ENCODE results near the gene SLC16A10. TPM values are rescaled to one million over a fixed set of nuclear protein-coding genes. Genes with fewer than 3 reads are reported as not detected.
"Not testable (repeated sequence)": the region's sequence is repeated elsewhere in the genome, so short reads cannot be mapped to it uniquely, and the experiment has no call there.

The SLC16A10 gene
- total RNA-seq, 1 donor from 2014 or later = 1.0 TPM

DNA sequence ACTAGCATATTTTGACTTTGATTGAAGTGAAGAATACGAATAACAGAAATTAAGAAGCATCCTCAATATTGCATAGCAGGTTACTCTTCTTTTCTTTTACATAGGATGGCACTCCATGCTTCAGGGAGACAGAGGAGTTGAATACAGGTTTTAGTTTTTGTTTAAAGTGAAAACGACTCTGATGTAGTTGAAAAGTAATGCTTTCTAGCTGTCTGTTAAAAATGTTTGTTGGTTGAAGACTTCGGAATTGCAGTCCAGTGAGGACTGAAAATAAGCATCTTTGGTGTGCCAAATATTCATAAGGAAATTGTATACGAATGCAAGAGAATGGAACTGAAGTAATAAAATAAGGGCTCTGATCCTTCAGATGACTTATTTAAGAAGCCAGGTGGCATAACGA is 618 bp upstream of the SLC16A10 start:
- intact Hi-C loops (cut with micrococcal nuclease) = loop anchor here (2.0 to 5.0 kb wide), 6 partner anchors 106 to 1394 kb away; partner anchors contain the start of genes AK9, CDC40, FAM229B and FIG4

DNA sequence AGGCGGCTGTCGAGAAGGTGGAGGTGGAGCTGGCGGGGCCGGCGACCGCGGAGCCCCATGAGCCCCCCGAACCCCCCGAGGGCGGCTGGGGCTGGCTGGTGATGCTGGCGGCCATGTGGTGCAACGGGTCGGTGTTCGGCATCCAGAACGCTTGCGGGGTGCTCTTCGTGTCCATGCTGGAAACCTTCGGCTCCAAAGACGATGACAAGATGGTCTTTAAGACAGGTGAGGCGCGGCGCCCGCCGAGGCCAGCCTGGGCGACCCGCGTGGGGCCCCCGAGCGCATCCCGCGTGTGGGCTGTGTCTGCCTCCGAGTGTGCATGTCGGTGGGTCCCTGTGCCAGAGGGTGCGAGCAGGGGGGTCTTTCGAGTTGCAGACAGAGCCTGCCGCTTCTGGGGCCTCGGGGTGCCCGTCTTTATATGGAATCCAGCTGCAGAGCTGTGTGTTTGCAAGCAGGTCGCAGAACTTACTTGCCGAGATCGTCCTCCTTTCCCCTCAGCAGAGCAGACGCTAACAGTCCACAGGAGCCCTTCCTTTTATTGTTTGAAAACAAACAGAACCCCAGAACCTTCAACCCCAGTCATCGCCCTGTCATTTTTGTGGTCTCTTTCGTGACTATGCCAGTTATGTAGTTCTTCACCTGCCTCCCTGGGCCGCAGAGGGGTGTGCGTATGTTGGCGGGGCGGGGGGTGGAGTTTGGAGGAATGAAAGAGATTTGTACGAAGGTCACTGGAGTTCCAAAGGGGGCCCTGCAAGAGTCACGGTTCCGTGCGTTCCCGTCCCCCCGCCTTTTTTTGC is 766 bp downstream of the SLC16A10 start:
- intact Hi-C loops (cut with micrococcal nuclease) = loop anchor here (2.0 to 5.0 kb wide), 7 partner anchors 107 to 1396 kb away; partner anchors contain the start of genes AK9, CDC40, CDK19 and FAM229B

DNA sequence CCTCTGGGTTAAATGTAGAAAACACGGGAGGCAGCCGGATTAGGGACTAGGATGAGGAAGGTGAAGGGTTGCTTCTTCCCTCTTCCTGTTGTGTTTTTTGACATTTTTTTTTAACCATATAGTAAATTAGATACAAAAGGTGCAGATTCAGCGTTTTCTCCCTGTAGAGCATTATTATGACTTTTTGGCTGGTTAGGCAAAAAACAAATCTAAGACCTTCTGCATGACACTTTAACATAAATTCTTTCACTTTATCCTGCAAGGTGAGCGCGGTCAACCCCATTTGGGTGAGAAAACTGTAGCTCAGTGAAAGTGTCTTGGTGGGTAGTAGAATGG is 1.3 kb downstream of the SLC16A10 start:
- intact Hi-C loops (cut with micrococcal nuclease) = loop anchor here (2.0 to 5.0 kb wide), 5 partner anchors 274 to 1396 kb away; partner anchors contain the start of genes AK9, CDC40, CDK19 and FIG4

DNA sequence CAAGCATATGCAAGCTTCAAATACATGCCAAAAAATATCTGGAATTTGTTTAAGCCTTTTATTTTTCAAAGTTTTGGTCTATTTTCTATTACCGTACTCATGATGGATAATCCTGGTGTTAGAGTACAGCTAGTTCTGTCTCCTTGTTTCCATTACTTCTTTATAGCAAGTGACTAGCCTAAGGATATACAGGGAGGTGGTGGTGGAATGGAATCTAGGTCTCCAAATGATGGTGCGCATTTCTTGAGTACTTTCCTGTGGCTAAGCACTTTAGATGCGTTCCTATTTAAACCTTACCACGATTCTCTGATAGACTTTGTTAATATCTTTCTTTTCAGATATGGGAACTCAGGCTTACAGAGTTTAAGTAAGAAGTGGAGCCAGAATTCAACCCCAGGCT is 3.5 kb downstream of the SLC16A10 start:
- intact Hi-C loops (cut with micrococcal nuclease) = no loop called here

DNA sequence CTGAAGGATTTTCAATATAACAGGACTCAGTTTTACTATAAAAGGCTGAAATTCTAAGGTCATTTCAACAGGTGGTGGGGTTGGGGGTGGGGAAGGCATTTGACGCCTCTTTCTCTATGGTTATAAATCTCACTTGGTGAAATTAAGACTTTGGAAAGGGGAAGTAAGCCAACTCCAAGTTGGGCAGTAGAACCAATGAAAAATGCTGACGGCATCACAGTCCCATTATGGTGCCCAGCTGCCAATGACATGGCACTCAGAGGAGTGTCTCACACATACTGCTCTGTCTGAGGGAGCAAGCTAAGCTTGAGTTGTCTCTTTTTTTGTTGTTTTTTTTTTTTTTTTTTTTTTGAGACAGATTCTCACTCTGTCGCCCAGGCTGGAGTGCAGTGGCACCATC is 4.7 kb downstream of the SLC16A10 start:
- intact Hi-C loops (cut with micrococcal nuclease) = no loop called here

DNA sequence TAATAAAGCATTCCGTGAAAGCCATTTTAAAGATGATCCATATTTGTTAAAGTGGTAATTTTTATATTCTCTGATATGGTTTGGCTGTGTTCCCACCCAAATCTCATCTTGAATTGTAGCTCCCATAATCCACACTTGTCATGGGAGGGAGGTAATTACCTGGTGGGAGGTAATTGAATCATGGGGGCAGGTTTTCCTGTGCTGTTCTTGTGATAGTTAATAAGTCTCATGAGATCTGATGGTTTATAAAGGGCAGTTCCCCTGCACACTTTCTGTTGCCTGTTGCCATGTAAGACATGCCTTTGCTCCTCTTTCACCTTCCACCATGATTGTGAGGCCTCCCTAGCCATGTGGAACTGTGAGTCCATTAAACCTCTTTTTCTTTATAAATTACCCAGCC is 8.2 kb downstream of the SLC16A10 start:
- intact Hi-C loops (cut with micrococcal nuclease) = not testable (repeated sequence)

DNA sequence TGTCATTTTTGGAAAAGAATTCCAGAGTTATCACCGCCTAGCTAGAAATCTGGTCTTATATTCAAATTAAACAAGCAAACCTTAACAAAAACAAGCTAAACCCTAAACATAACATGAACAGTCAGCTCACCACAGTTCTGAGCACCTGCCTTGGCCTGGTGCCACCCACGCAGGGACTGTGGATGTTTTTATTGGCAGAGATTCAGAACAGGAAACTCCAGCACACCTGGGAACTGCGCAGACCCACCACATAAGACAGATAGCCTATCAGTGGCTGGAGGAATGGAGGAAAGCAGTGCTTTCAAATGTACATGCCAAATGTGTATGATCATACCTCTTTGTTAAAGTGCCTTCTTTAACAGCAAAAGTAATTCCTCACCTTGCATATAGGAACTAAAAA is 8.9 kb downstream of the SLC16A10 start:
- intact Hi-C loops (cut with micrococcal nuclease) = no loop called here

DNA sequence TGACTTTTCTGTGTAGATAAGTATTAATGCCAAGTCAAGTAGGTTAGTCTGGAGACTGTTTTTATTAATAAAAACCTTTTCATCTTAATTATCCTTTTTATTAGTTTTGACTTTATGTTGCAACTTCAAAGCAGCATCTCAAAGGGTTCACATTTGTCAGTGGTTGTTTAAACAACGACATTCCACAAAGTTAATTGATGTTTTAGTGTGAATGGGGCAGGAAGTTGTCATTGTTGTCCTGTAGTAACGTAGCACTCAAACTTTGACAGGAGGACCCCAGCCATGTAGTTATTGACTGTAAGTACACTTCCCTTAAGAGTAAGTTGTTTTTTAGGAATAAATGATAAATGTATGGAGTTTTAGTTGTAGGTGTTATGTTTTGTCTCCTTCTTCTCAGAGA is 11.3 kb downstream of the SLC16A10 start:
- intact Hi-C loops (cut with micrococcal nuclease) = no loop called here

DNA sequence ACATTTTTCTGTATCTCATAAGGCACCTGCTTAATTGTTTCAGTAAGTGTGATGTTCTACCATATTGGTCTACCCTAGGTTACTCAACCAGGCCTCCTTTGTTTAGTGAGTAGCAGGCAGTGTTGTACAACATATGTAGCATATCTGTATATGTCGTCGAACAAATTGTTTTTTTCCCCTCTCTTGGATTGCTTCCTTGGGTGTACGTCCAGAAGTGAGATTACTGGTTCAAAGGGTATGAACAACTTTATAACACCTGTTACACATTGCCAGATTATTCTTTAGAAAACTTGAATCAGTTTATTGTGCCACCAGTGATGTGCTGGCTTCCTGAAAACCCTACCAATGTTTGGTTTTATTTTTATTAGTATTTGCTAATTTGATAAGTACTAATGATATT is 14.7 kb downstream of the SLC16A10 start:
- intact Hi-C loops (cut with micrococcal nuclease) = no loop called here

DNA sequence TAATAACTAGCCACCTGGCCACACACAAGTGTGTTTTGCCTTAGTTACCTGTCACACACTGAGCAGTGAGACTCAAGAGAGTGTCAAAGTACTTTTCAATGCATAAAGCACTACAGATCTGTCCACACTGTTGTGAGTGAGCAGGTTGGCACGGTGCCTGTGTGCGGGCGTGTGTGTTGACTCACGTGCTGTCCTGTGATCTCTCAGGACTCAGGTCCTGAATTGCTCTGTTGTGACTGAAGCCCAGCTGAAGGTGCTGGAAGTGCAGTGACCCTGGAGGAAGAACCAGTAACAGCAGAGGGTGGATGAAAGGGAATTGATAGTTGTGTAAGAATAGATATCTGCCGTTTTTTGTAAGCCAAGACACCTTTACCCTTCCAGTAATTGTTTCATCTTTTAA is 18.3 kb downstream of the SLC16A10 start:
- intact Hi-C loops (cut with micrococcal nuclease) = no loop called here

DNA sequence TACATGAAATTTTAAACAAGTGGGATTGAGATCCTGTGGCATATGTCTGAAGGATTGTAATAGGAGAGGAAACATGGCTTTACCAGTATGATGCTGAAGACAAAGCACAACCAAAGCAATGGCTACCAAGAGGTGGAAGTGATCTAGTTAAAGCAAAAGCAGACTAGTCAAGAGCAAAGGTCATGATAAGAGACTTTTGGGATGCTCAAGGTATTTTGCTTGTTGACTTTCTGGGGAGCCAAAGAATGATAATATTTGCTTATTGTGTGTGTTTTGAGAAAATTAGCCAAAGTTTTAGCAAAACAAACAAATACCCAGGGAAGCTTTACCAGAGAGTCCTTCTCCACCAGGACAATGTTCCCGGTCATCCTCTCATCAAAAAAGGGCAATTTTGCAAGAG is 20.3 kb downstream of the SLC16A10 start:
- intact Hi-C loops (cut with micrococcal nuclease) = no loop called here

DNA sequence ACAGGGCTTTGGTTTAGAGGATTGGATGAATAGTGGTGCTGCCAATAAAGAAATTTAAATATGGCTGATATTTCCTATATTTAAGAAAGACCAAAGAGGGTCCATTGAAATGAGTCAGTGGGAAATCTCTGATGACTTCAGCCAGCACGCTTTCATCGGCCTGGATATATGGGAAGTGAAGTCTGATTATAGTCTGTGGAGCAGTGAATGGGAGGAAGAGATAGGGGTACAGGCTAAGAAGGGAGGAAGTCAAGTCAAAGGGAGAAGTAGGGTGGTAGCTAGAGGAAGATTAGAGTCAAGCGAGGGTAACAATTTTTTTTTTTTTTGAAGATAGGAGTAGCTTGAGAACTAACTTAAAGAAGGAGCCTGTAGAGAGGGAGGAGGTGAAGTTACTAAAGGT is 22.7 kb downstream of the SLC16A10 start:
- intact Hi-C loops (cut with micrococcal nuclease) = no loop called here

DNA sequence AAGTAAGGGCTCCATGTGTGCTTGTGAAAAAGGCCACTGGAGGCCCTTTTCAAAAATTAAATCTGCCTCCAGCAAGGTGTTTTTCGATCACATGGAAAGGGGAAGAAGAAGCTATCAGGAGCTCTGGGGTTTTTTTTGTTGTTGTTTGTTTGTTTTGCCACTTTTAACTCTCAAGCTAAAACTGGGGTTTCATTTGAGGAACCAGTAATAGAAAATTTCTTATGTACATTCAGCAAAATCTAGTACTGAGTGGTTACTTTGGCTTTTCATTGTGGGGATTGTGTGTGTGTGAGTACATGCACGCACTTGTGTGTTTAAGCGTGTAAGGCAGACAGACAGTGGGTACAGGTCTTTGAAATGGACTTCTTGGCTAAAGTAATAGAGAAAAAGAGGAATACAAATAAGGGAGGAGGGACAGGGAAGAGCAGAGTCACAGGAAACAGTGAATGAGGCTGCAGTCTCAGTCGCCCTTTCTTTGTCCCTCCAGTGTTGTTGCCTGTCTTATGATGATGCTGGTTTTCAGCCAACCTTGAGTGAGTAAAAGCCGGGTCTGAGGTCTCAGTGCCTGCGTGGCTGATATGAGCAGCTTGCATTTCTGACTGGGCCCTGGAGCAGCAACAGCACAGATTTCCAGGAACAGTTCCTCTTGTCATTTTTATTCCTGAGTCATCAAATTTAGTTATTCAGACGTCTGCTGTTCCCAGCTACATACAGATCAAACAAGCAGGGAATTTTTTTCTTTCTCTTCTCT is 26.2 kb downstream of the SLC16A10 start:
- intact Hi-C loops (cut with micrococcal nuclease) = no loop called here

DNA sequence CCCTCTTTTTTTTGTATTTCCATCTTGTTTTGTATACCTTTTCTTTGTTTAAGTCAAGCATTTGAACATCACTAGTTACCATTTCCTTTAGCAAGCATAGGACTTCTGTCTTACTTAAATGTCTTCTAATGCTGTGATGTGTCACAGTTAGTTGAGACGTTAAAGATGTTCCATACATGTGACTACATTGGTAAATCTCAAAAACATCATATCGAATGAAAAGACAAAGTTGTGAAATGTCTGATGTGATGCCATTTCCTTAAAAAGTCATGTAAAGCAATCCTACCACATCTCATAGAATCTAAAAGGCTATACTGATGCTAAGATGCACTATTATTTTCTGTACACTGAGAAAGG is 26.8 kb downstream of the SLC16A10 start:
- intact Hi-C loops (cut with micrococcal nuclease) = no loop called here

DNA sequence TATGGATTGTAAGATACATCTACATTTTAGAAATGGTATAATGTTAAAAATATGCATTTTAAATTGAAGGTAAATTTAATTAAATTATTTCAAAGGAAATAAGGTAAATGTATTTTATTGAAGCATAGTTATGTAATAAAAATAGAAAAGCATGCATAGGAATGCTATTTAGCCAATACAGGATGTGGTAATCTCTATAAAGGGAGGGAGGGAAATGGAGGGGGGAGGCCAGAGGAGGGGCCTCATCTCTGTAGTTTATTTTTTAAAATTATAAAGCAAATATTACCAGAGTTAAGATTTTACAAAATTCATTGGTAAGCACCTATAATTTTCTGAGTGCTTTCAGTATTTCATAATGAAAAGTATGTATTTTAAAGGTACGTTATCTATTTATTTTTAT is 27.2 kb downstream of the SLC16A10 start:
- intact Hi-C loops (cut with micrococcal nuclease) = no loop called here

DNA sequence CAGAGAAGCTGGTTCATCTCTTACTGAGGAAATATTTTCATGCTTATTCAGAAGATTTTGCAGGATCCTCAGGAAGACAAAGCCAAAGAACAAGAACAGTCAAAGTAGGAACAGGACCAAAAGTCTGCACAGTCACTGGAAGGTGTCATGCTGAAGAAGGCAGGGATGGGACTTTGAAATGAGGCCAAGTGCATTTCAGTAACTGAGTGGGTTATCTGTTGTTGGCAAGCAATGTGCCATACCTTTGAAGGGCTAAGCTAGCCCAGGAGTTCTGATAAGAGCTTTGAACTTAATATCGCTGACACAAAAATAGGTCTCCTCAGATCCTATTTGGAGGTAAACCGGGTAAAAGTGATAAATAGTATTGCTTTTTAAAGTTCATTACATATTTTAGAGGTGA is 31.5 kb downstream of the SLC16A10 start:
- intact Hi-C loops (cut with micrococcal nuclease) = no loop called here

DNA sequence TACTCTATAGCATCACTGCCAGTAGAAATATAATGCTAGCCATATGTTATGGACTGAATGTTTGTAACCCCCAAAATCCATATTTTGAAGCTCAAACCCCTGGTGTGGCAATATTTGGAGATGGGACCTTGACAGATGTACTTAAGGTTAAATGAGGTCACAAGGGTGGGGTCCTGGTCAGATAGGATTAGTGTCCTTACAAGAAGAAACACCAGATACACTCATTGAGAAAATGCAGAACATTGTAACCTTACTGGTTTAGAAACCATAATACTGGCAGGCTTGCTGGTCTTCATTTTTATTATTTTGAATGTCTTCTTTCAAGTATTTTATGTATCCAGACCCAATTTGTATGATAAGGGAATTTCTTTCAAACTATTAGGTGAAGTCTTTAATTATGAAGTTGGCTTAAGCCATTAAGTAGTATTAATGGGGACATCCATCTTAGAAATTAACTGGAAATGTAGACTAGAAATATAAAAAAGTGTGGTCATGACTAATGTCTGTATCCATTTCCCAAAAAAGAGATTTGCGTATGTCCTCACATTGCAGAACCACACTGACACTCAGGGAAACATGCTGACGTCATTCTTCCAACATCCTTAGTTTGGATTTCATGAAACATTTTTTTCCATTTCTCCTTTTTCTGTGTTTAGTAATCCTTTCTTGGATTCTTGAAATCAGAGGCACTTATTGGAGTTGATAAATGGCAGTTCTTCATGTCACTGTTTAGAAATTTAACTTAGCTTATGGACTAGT is 32.4 kb downstream of the SLC16A10 start:
- intact Hi-C loops (cut with micrococcal nuclease) = no loop called here

DNA sequence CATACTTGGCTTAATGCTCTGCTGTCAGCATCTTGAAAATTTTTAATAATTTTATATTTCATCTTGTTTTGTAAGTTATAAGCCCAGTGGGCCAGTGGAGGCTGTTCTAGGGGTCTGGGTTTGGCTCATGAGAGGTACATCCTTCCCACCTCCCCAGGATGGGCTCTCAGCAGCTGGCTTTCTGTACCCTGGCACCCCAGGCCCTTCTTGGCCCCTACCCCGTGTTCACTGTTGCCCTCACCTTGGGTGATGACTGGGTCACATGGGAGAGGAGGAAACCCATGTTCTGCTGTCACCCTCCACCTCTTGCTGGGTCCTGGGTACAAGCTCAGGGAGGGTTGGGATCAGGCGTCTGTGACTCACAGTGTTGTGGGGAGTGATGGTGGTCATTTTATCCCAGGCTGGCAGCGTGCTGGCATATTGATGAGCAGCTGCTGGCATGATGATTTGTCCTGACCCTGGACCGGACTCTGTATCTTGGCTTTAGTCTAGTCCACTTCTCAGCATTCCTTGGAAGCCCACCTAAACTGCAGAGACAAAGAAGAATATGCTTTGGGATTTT is 34.6 kb downstream of the SLC16A10 start:
- intact Hi-C loops (cut with micrococcal nuclease) = no loop called here

DNA sequence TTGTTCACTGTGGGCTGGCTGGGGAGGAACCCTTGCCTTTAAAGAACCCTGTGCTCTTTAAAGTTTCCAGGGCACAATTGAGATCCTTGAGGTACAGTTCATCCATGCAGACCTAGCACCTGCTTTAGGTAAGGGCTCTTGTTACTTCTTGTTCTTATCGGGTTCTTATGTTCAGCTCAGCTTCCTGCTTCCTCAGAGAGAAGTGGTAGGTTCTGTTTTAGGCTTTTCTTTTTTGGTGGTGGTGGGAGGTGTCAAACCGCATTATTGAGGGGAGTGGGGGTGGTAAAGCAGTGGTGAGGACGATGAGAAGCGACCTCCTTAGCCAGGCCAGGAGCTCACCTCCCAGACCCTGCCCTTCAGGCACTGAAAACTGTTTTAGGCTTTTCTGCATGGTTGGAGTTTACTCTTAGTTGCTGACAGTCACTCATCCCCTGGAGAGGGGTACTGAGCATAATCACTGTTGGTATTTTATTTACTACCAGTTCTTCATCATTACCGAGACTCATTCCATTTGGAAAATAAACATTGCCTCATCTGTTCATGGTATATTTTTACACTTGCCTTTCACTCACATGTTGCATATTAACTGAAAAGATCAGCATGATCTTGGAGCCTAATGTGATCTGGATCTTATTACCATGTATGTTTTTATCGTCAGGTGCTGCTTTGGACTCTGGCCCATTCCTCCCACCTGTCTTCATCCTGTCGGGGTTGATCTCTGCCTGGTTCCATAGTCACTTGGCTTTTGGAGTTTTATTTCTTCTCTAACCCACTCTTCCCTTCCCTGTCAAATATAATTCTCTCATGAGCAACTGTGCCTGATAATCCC is 35.4 kb downstream of the SLC16A10 start:
- intact Hi-C loops (cut with micrococcal nuclease) = no loop called here

DNA sequence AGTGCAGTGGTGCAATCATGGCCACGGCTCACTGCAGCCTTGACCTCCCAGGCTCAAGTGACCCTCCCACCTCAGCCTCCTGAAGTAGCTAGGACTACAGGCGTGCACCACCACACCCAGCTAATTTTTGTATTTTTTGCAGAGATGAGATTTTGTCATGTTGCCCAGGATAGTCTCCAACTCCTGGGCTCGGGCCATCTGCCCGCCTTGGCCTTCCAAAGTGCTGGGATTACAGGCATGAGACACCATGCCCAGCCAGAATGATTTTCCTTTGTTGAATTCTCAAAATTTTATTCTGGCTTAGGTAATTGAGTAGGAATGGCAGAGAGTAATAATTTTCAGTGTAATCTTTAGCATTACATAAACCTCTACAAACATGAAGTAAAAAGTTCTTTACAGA is 37.1 kb downstream of the SLC16A10 start:
- intact Hi-C loops (cut with micrococcal nuclease) = no loop called here

DNA sequence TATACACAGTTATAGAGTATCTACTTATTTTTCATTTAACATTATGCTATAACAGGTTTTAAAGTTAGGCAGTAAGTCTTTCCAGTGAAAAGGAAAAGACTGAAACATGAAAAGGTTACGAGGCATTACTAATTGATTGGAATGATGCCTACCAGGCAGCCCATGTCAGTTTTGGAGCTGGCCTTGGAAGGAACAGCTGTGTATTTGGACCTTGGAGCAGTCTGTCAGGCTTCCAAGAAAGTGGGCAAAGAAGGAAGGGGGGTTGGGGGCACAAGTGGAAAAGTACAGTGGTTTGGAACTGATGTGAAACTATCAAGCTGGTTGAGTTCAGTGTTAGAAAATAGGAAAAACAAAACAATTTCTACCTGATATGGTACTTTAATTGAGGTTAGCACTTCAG is 41.7 kb downstream of the SLC16A10 start:
- intact Hi-C loops (cut with micrococcal nuclease) = no loop called here
